T-cell (primary cell): ENCODE results near the gene ACHE. TPM values are rescaled to one million over a fixed set of nuclear protein-coding genes. Genes with fewer than 3 reads are reported as not detected.

Experiments
- ATAC-seq, 4 experiments: fragments of 200-7000 bp in 3 of 4; fragments of 150-1000 bp in 1 of 4; cut with Tn5 transposase; replicated peaks in 1 of 4; 1 replicate in 3 of 4; 2 replicates in 1 of 4; pipeline ENCODE4 v1.10.0; 2021; ENCODE audit warnings: moderate library complexity in 3 of 4, mild to moderate bottlenecking in 2 of 4, moderate number of reproducible peaks in 1 of 4
- CTCF ChIA-PET, 2 donors: fragments of 300-600 bp; sonication (Branson Sonifier 250); formaldehyde crosslinking; loops; one replicate each; lab custom pipeline; 2022; ENCODE audit warnings: antibody characterized with exemption in 2 of 2; lab: Charles Lee
- POLR2A ChIA-PET, 2 donors: fragments of 300-600 bp; sonication (Branson Sonifier 250); formaldehyde crosslinking; loops; one replicate each; lab custom pipeline; 2022; ENCODE audit warnings: antibody characterized with exemption in 2 of 2; lab: Charles Lee
- DNase-seq, 35 experiments: peaks; one replicate each; pipeline versions ENCODE4 v3.0.0 to v3.0.0-alpha.2; 2013 to 2023
- H3K27ac ChIP-seq: one replicate; pipeline ENCODE4 v1.5.1; 2013; ENCODE audit warnings: low read length
- H3K27me3 ChIP-seq, 2 experiments: replicated peaks in 1 of 2; 1 replicate in 1 of 2; 2 replicates in 1 of 2; pipeline versions ENCODE4 v1.6.1 to v1.7.0; 2013; ENCODE audit warnings: low read length in 1 of 2, mixed read lengths in 1 of 2; ENCODE audit not compliant: control insufficient read depth in 2 of 2, insufficient read depth in 2 of 2; ENCODE audit errors: extremely low read depth in 1 of 2
- H3K36me3 ChIP-seq, 2 donors: 1 replicate in 1 of 2; 2 replicates in 1 of 2; pipeline versions ENCODE4 v1.6.1 to v1.7.0; 2013; ENCODE audit warnings: low read length in 1 of 2; ENCODE audit not compliant: control insufficient read depth in 2 of 2, insufficient read depth in 1 of 2; ENCODE audit errors: extremely low read depth in 1 of 2
- H3K4me1 ChIP-seq, 2 experiments: 1 replicate in 1 of 2; 2 replicates in 1 of 2; pipeline versions ENCODE4 v1.6.1 to v1.7.0; 2013; ENCODE audit warnings: low read length in 2 of 2, mixed read lengths in 1 of 2; ENCODE audit not compliant: insufficient read depth in 2 of 2, control insufficient read depth in 1 of 2; ENCODE audit errors: extremely low read depth in 1 of 2
- H3K4me3 ChIP-seq, 2 donors: 1 replicate in 1 of 2; 2 replicates in 1 of 2; pipeline versions ENCODE4 v1.5.1 to v1.7.0; 2013; ENCODE audit warnings: mild to moderate bottlenecking in 2 of 2, low read length in 1 of 2, moderate library complexity in 1 of 2; ENCODE audit not compliant: control insufficient read depth in 1 of 2; ENCODE audit errors: extremely low read depth in 1 of 2
- H3K9me3 ChIP-seq: 2 replicates; pipeline ENCODE4 v1.7.0; 2013
- H3K27ac Mint-ChIP-seq, 2 donors: one replicate each; pipeline ENCODE4 v1.8.0; 2020 to 2021; ENCODE audit warnings: mild to moderate bottlenecking in 2 of 2, mixed read lengths in 2 of 2
- H3K27me3 Mint-ChIP-seq, 2 donors: one replicate each; pipeline ENCODE4 v1.8.0; 2021 to 2022; ENCODE audit warnings: mixed read lengths in 2 of 2
- H3K36me3 Mint-ChIP-seq: one replicate; pipeline ENCODE4 v1.8.0; 2021; ENCODE audit warnings: mixed read lengths
- H3K4me1 Mint-ChIP-seq, 3 donors: one replicate each; pipeline ENCODE4 v1.8.0; 2020 to 2022; ENCODE audit warnings: mixed read lengths in 3 of 3, mild to moderate bottlenecking in 1 of 3
- H3K4me3 Mint-ChIP-seq, 3 donors: one replicate each; pipeline ENCODE4 v1.8.0; 2020 to 2022; ENCODE audit warnings: mild to moderate bottlenecking in 3 of 3, mixed read lengths in 3 of 3, moderate library complexity in 3 of 3
- H3K9me3 Mint-ChIP-seq, 3 donors: one replicate each; pipeline ENCODE4 v1.8.0; 2020 to 2022; ENCODE audit warnings: mixed read lengths in 3 of 3
- WGBS: methylation state at CpG from one replicate; pipeline ENCODE4 v1.1.5; 2013; ENCODE audit warnings: missing lambda C conversion rate; ENCODE audit not compliant: insufficient coverage; 5-methylcytosine and 5-hydroxymethylcytosine counted together
- total RNA-seq, 35 experiments: library from RNA in 6 of 35; stranded (reverse) in 6 of 35; fragments of 120-200 nt in 1 of 35; gene quantifications; one replicate each; pipeline versions ENCODE4 v1.2.1 to v1.2.4 and lab custom pipeline; 2013 to 2026

ACHE gene
- total RNA-seq, 5 donors from 2014 or later (not counting 1 experiment from before 2014, with no cell fraction given), result 0.13 to 0.84 (median 0.44) TPM

GRCh38 chr7:100867776-100868485, 27.8 kb downstream of the ACHE start:
- Mint-ChIP-seq H3K9me3 (no peaks in the 10 kb centered on the region), H3K4me3 (peak overlapping the region; percentile 43 to 72 (median 55)), H3K27ac (peak overlapping the region; percentile 71 to 75), H3K27me3 (no peaks in the 10 kb centered on the region), H3K4me1 (peaks cover 9 to 17% (median 16%) of the 10 kb centered on the region in 3 donors), H3K36me3 (peaks cover 14% of the 10 kb centered on the region)
- Histone ChIP-seq H3K4me1 (peaks cover 5 to 22% of the 10 kb centered on the region in 2 experiments), H3K27me3 (no peaks in the 10 kb centered on the region), H3K4me3 (peak overlapping the region; percentile 49 to 74), H3K36me3 (peaks cover 8 to 20% of the 10 kb centered on the region in 2 donors), H3K27ac (peak overlapping the region; percentile 65), H3K9me3 (no peaks in the 10 kb centered on the region)
- ChIA-PET POLR2A (no interaction called here), CTCF (no interaction called here)
- ATAC-seq, result no peak
- 68% methylated on average over 20 of the region's 27 CpGs for WGBS
- DNase-seq, result no peak

GRCh38 chr7:100867040-100867775, 28.5 kb downstream of the ACHE start, which contains the start of gene TRIP6:
Gene TRIP6, plus strand, starts transcription at chr7:100867387. Its CDS starts 111 bp downstream, at chr7:100867498.
- Histone ChIP-seq H3K36me3 (peaks cover 8 to 25% of the 10 kb centered on the region in 2 donors), H3K9me3 (no peaks in the 10 kb centered on the region), H3K4me1 (peaks cover 5 to 22% of the 10 kb centered on the region in 2 experiments), H3K4me3 (peak within 1 kb of the TSS; percentile 49 to 74), H3K27me3 (no peaks in the 10 kb centered on the region), H3K27ac (peak within 1 kb of the TSS; percentile 65)
- peaks cover 18% of the 10 kb centered on the region for H3K36me3 Mint-ChIP-seq
- DNase-seq (peak in 7 of 35 experiments; percentile 9 to 46 (median 30)), ATAC-seq (peak; percentile 8 to 43 (median 42))
- H3K27me3 Mint-ChIP-seq, result no peaks in the 10 kb centered on the region
- no peaks in the 10 kb centered on the region for H3K9me3 Mint-ChIP-seq
- POLR2A ChIA-PET, result interaction anchor here in 1 of 2 donors (0.6 kb wide), 1 partner anchor 473 kb away, joined by 3 read pairs; no protein-coding TSS in a partner anchor
- H3K27ac Mint-ChIP-seq, result peak within 1 kb of the TSS; percentile 86
- peaks cover 14 to 17% (median 16%) of the 10 kb centered on the region in 3 donors for H3K4me1 Mint-ChIP-seq
- WGBS, result 5% methylated on average over 23 of the region's 42 CpGs
- CTCF ChIA-PET, result no interaction called here
- peak within 1 kb of the TSS; percentile 72 to 81 (median 75) for H3K4me3 Mint-ChIP-seq

- H3K36me3 ChIP-seq, result peaks cover 8 to 26% of the 10 kb centered on the region in 2 donors
Measured at GRCh38 chr7:100866729-100867039, 29.0 kb downstream of the ACHE start.

GRCh38 chr7:100865938-100866728, 29.6 kb downstream of the ACHE start:
- DNase-seq (peak in 16 of 35 experiments; percentile 19 to 51 (median 34)), ATAC-seq (peak; percentile 67 to 74 (median 69))
- no peaks in the 10 kb centered on the region for H3K9me3 Mint-ChIP-seq
- Histone ChIP-seq H3K27me3 (no peaks in the 10 kb centered on the region), H3K4me1 (peaks cover 5 to 22% of the 10 kb centered on the region in 2 experiments), H3K27ac (peak overlapping the region; percentile 65), H3K36me3 (peaks cover 11 to 31% of the 10 kb centered on the region in 2 donors), H3K4me3 (peak overlapping the region; percentile 15 to 49), H3K9me3 (no peaks in the 10 kb centered on the region)
- ChIA-PET CTCF (no interaction called here), POLR2A (no interaction called here)
- no peaks in the 10 kb centered on the region for H3K27me3 Mint-ChIP-seq
- H3K4me1 Mint-ChIP-seq, result peaks cover 14 to 17% (median 16%) of the 10 kb centered on the region in 3 donors
- peak overlapping the region; percentile 44 to 70 for H3K27ac Mint-ChIP-seq
- peak overlapping the region; percentile 72 to 81 (median 75) for H3K4me3 Mint-ChIP-seq
- H3K36me3 Mint-ChIP-seq, result peaks cover 19% of the 10 kb centered on the region
- 61% methylated on average over 39 of the region's 46 CpGs for WGBS

More at GRCh38 chr7:100866729-100867039, 29.0 kb downstream of the ACHE start:
- Mint-ChIP-seq H3K4me1 (peaks cover 14 to 17% (median 16%) of the 10 kb centered on the region in 3 donors), H3K27me3 (no peaks in the 10 kb centered on the region), H3K9me3 (no peaks in the 10 kb centered on the region), H3K27ac (peak overlapping the region; percentile 86), H3K36me3 (peaks cover 19% of the 10 kb centered on the region), H3K4me3 (peak overlapping the region; percentile 72 to 81 (median 75))
- ChIA-PET POLR2A (no interaction called here), CTCF (no interaction called here)
- peak overlapping the region; percentile 65 for H3K27ac ChIP-seq
- H3K27me3 ChIP-seq, result no peaks in the 10 kb centered on the region
- peak overlapping the region; percentile 49 to 74 for H3K4me3 ChIP-seq
- whole genome bisulfite sequencing, result 83% methylated on average over 1 of the region's 5 CpGs
- ATAC-seq, result no peak
- DNase-seq, result no peak
- H3K9me3 ChIP-seq, result no peaks in the 10 kb centered on the region
- H3K4me1 ChIP-seq, result peaks cover 5 to 22% of the 10 kb centered on the region in 2 experiments

GRCh38 chr7:100865372-100865911, 30.2 kb downstream of the ACHE start:
- H3K27me3 Mint-ChIP-seq, result no peaks in the 10 kb centered on the region
- peak overlapping the region; percentile 43 for H3K27ac ChIP-seq
- peaks cover 25% of the 10 kb centered on the region for H3K36me3 Mint-ChIP-seq
- DNase-seq (no peak), ATAC-seq (no peak)
- 82% methylated on average over 13 of the region's 17 CpGs for WGBS
- H3K4me3 Mint-ChIP-seq, result peak overlapping the region in 2 of 3 donors; percentile 2 to 21
- H3K9me3 Mint-ChIP-seq, result no peaks in the 10 kb centered on the region
- H3K4me1 ChIP-seq, result peaks cover 5 to 22% of the 10 kb centered on the region in 2 experiments
- H3K4me1 Mint-ChIP-seq, result peaks cover 14 to 17% (median 16%) of the 10 kb centered on the region in 3 donors
- H3K36me3 ChIP-seq, result peaks cover 15 to 37% of the 10 kb centered on the region in 2 donors
- no peak overlapping the region for H3K4me3 ChIP-seq
- H3K27ac Mint-ChIP-seq, result peak overlapping the region in 1 of 2 donors; percentile 44
- H3K9me3 ChIP-seq, result no peaks in the 10 kb centered on the region
- POLR2A ChIA-PET, result no interaction called here
- H3K27me3 ChIP-seq, result no peaks in the 10 kb centered on the region
- CTCF ChIA-PET, result no interaction called here
